HepG2 (cell line): Measurements from ENCODE around the gene POLRMT. TPM values are rescaled to one million over a fixed set of nuclear protein-coding genes. Genes with fewer than 3 reads are reported as not detected.

Experiments
- ATAC-seq: fragments of 200-7000 bp; cut with Tn5 transposase; 3 replicates; pipeline ENCODE4 v1.9.1; 2020; ENCODE audit warnings: mild to moderate bottlenecking, moderate library complexity
- BruUV-seq: library from RNA; stranded (reverse); fragments of 400-500 nt; replicated peaks from 2 replicates; lab custom pipeline; 2021; lab: Mats Ljungman, UMichigan
- CTCF ChIA-PET: fragments of 300-600 bp; formaldehyde crosslinking; extraction: SDS; loops from one replicate; lab custom pipeline; 2021; ENCODE audit warnings: low total read pairs, inconsistent platforms, low intra/inter-chr PET ratio; lab: Yijun Ruan, JAX
- POLR2A ChIA-PET: fragments of 350-600 bp; sonication (Branson Sonifier 250); formaldehyde crosslinking; loops from one replicate; lab custom pipeline; 2020; ENCODE audit warnings: antibody characterized with exemption, inconsistent platforms; lab: Yijun Ruan, JAX
- DNase-seq: peaks from one replicate; pipeline ENCODE4 v3.0.0-alpha.2; 2015; ENCODE audit warnings: low spot score
- FAIRE-seq: peaks from 3 replicates; lab custom pipeline; 2011; peaks lifted over from hg19 to GRCh38; lab: Jason Lieb, UNC
- H2AFZ ChIP-seq: one replicate; pipeline ENCODE4 v1.6.1; 2011; ENCODE audit warnings: low read length, inconsistent platforms
- H3K27ac ChIP-seq: fragments of 300-600 bp; 3 replicates; pipeline ENCODE4 v1.8.0; 2011; ENCODE audit warnings: mixed run types, mild to moderate bottlenecking, mixed read lengths, low read length, inconsistent platforms; ENCODE audit not compliant: insufficient read depth; ENCODE audit errors: extremely low read length
- H3K27me3 ChIP-seq, 2 experiments: fragments of 200-600 bp in 1 of 2; 2 replicates in 1 of 2; 3 replicates in 1 of 2; pipeline versions ENCODE4 v1.6.0 to v1.8.0; 2011; ENCODE audit warnings: low read length in 2 of 2, mild to moderate bottlenecking in 2 of 2, moderate library complexity in 2 of 2, inconsistent platforms in 1 of 2; ENCODE audit not compliant: insufficient read depth in 2 of 2, control insufficient read depth in 1 of 2
- H3K36me3 ChIP-seq, 2 experiments: fragments of 200-600 bp in 1 of 2; replicated peaks in 1 of 2; 2 replicates in 1 of 2; 3 replicates in 1 of 2; pipeline versions ENCODE4 v1.5.1 to v1.8.0; 2011; ENCODE audit warnings: low read length in 2 of 2, inconsistent platforms in 1 of 2; ENCODE audit not compliant: insufficient read depth in 2 of 2, control insufficient read depth in 1 of 2
- H3K4me1 ChIP-seq: 2 replicates; pipeline ENCODE4 v1.5.1; 2012; ENCODE audit warnings: low read length, inconsistent platforms; ENCODE audit not compliant: insufficient read depth
- H3K4me2 ChIP-seq: 2 replicates; pipeline ENCODE4 v1.6.0; 2011; ENCODE audit warnings: low read depth, low read length, inconsistent platforms
- H3K4me3 ChIP-seq, 3 experiments: fragments of 200-600 bp in 1 of 3; sonication (generic), shearing (Covaris generic) in 1 of 3; replicated peaks in 1 of 3; 2 replicates each; pipeline ENCODE4 v1.5.1; 2011 to 2016; ENCODE audit warnings: low read length in 3 of 3, inconsistent platforms in 2 of 3, low read depth in 2 of 3, mild to moderate bottlenecking in 2 of 3, control low read depth in 1 of 3, mixed read lengths in 1 of 3; ENCODE audit not compliant: insufficient read depth in 1 of 3
- H3K79me2 ChIP-seq: one replicate; pipeline ENCODE4 v1.6.1; 2011; ENCODE audit warnings: low read length, inconsistent platforms; ENCODE audit not compliant: insufficient read depth
- H3K9ac ChIP-seq: 2 replicates; pipeline ENCODE4 v1.6.0; 2011; ENCODE audit warnings: mild to moderate bottlenecking, low read depth, low read length, inconsistent platforms; ENCODE audit not compliant: insufficient read depth
- H3K9me3 ChIP-seq: 2 replicates; pipeline ENCODE4 v1.5.1; 2012; ENCODE audit warnings: mild to moderate bottlenecking, low read length
- H4K20me1 ChIP-seq: 2 replicates; pipeline ENCODE4 v1.6.0; 2011; ENCODE audit warnings: inconsistent platforms, mild to moderate bottlenecking, low read length, moderate library complexity; ENCODE audit not compliant: insufficient read depth
- CREB1 ChIP-seq, 2 experiments: fragments of 450-650 bp in 1 of 2; IDR thresholded peaks; 2 replicates each; pipeline ENCODE4 v1.6.1; 2016 to 2017; ENCODE audit warnings: control low read depth in 1 of 2, mild to moderate bottlenecking in 1 of 2, missing compliant biosample characterization in 1 of 2, missing genetic modification characterization in 1 of 2
- EEA1 ChIP-seq: sonication (generic); formaldehyde crosslinking; IDR thresholded peaks from 2 replicates; pipeline ENCODE4 v1.5.1; 2020; ENCODE audit warnings: mild to moderate bottlenecking, missing genetic modification reagents, borderline replicate concordance
- FOSL1 ChIP-seq: sonication (generic); formaldehyde crosslinking; IDR thresholded peaks from 2 replicates; pipeline ENCODE4 v1.9.0; 2021; ENCODE audit warnings: missing genetic modification reagents, borderline replicate concordance
- HCFC1 ChIP-seq: fragments of 150-350 bp; IDR thresholded peaks from 2 replicates; pipeline ENCODE4 v1.6.1; 2014; ENCODE audit warnings: low read depth, low read length
- KDM3A ChIP-seq: IDR thresholded peaks from 2 replicates; pipeline ENCODE4 v1.6.1; 2018; ENCODE audit warnings: low read depth, missing compliant biosample characterization
- MAF1 ChIP-seq: sonication (generic); formaldehyde crosslinking; IDR thresholded peaks from 2 replicates; pipeline ENCODE4 v1.5.0; 2020; ENCODE audit warnings: missing genetic modification reagents, borderline replicate concordance
- MTF2 ChIP-seq: sonication (generic); formaldehyde crosslinking; IDR thresholded peaks from 2 replicates; pipeline ENCODE4 v1.5.0; 2020; ENCODE audit warnings: missing genetic modification reagents, borderline replicate concordance
- NCOA2 ChIP-seq: sonication (generic); formaldehyde crosslinking; IDR thresholded peaks from 2 replicates; pipeline ENCODE4 v1.8.0; 2022; ENCODE audit warnings: inconsistent platforms
- NCOR1 ChIP-seq: fragments of 200-600 bp; sonication (generic); IDR thresholded peaks from 2 replicates; pipeline ENCODE4 v1.7.0; 2017; ENCODE audit warnings: antibody characterized with exemption, low read length, borderline replicate concordance
- NFKBIZ ChIP-seq: IDR thresholded peaks from 2 replicates; pipeline ENCODE4 v1.6.1; 2018; ENCODE audit warnings: missing genetic modification reagents, missing compliant biosample characterization
- TARDBP ChIP-seq: sonication (generic); formaldehyde crosslinking; IDR thresholded peaks from 2 replicates; pipeline ENCODE4 v1.8.0; 2022; ENCODE audit warnings: mild to moderate bottlenecking, missing genetic modification reagents
- TRIM24 ChIP-seq: sonication (generic); formaldehyde crosslinking; IDR thresholded peaks from 2 replicates; pipeline ENCODE4 v1.8.0; 2022; ENCODE audit warnings: mild to moderate bottlenecking, missing genetic modification reagents
- ZFYVE20 ChIP-seq: sonication (generic); formaldehyde crosslinking; IDR thresholded peaks from 2 replicates; pipeline ENCODE4 v1.8.0; 2023; ENCODE audit warnings: low read depth, mild to moderate bottlenecking, moderate library complexity, missing genetic modification reagents, borderline replicate concordance
- ZNF34 ChIP-seq: sonication (generic); formaldehyde crosslinking; IDR thresholded peaks from 2 replicates; pipeline ENCODE4 v1.4.0; 2020; ENCODE audit warnings: mild to moderate bottlenecking, missing genetic modification reagents, borderline replicate concordance
- ZNF451 ChIP-seq: sonication (generic); formaldehyde crosslinking; IDR thresholded peaks from 2 replicates; pipeline ENCODE4 v1.5.0; 2020; ENCODE audit warnings: mild to moderate bottlenecking, missing genetic modification reagents
- ZNF562 ChIP-seq: sonication (generic); formaldehyde crosslinking; IDR thresholded peaks from 2 replicates; pipeline ENCODE4 v1.8.0; 2022; ENCODE audit warnings: missing genetic modification reagents, borderline replicate concordance
- ZNF569 ChIP-seq: sonication (generic); formaldehyde crosslinking; IDR thresholded peaks from 2 replicates; pipeline ENCODE4 v1.5.0; 2020; ENCODE audit warnings: mild to moderate bottlenecking, missing genetic modification reagents, moderate library complexity, borderline replicate concordance
- WGBS: methylation state at CpG from one replicate; pipeline ENCODE4 v1.1.6; 2017; ENCODE audit warnings: low lambda C conversion rate; 5-methylcytosine and 5-hydroxymethylcytosine counted together
- in situ Hi-C: cut with HindIII; loops from 2 replicates; pipeline ENCODE4 v1.10.0; 2017; ENCODE audit warnings: low pct_unique_long_range_greater_than_20kb; ENCODE audit not compliant: extremely low pct_ligation_motif_present
- intact Hi-C: fragments of 100-400 bp; cut with micrococcal nuclease; formaldehyde crosslinking; loops from one replicate; pipeline ENCODE4 v1.10.0; 2022; ENCODE audit not compliant: unreplicated experiment
- polyA plus RNA-seq, 8 experiments: library from polyadenylated mRNA; depleted of rRNA in 3 of 8; stranded (reverse) in 7 of 8; unstranded in 1 of 8; fragments of >200 nt; fragmentation: Illumina TruSeq in 4 of 8; extraction: Trizol in 4 of 8; gene quantifications; 2 replicates each; pipeline versions ENCODE4 v1.2.1 to v1.2.3, GENCODE V29; 2011 to 2016; ENCODE audit warnings: low read depth in 4 of 8, missing spikeins in 1 of 8, mixed read lengths in 1 of 8; ENCODE audit not compliant: insufficient read depth in 1 of 8
- total RNA-seq, 5 experiments: library from RNA; depleted of rRNA; stranded (reverse); fragments of >200 nt; fragmentation: Illumina TruSeq; extraction: Trizol; gene quantifications; 2 replicates each; pipeline ENCODE4 v1.2.3, GENCODE V29; 2016; ENCODE audit warnings: low read depth in 1 of 5
- TF ChIP-seq, protein P1 (sequence below): sonication (generic); formaldehyde crosslinking; IDR thresholded peaks from 2 replicates; pipeline ENCODE4 v1.5.1; 2020; ENCODE audit warnings: mild to moderate bottlenecking, moderate library complexity, missing genetic modification reagents
- TF ChIP-seq, protein P2 (sequence below), 2 experiments: fragments of 450-650 bp in 1 of 2; sonication (generic) in 1 of 2; formaldehyde crosslinking; IDR thresholded peaks; 2 replicates each; pipeline versions ENCODE4 v1.5.0 to v1.8.0; 2020 to 2022; ENCODE audit warnings: mild to moderate bottlenecking in 1 of 2, missing genetic modification reagents in 1 of 2

The POLRMT gene
- total and polyA plus RNA-seq, 2 of the 13 experiments (the other 11 are each of a cell fraction or from before 2014, with no cell fraction given) = 78.0 to 101 TPM

DNA sequence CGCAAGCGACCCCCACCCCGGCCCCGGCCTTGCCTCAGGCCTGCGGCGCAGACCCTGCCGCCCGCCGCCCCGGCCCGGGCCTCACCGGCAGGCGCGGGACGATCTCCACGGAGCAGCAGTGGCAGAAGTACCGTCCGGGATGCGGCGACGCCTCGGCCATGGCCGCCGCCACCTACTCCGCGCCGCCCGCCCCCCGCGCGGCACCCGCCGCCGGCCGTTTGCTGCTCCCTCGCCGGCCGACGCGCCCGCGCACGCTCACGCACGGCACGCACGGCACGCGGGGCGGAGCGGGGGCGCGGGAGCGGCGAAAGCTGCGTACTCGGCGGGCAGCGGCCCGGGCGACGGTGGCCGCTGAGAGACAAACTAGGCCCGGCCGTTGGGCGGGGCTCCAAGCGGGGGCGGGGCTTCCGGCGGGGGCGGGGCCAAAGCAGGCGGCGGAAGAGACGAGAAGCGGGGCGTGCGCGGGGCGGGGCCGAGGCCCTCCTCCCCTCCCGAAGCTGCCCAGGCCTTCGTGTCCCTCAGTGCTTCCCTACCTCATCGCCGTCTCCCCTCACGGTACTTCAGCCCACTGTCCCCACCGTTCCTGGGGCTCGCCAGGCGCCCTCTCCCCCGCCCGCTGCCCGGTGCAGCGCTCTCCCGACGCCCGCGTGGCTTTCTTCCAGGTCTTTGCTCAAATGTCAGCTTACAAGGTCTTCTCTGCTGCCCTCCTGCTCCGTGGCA lies 29.8 kb upstream of the POLRMT start, which contains the start of gene RNF126:
Gene RNF126 (minus strand): TSS at position 253 of the 720 bp plus-strand sequence. CDS start 93 bp downstream, at position 160.
- peak within 1 kb of the TSS; percentile 76 to 99 (median 96) for H3K4me3 ChIP-seq
- DNase-seq (peak; percentile 73), FAIRE-seq (no peak), ATAC-seq (peak; percentile 24)
- BruUV-seq = no TSS peak
- peaks cover 1 to 9% of the 10 kb centered on the region in 2 experiments; a peak in 3 of 5 replicates for H3K36me3 ChIP-seq
- intact Hi-C loops = loop anchor here (1.0 to 10.0 kb wide), 3 partner anchors 71 to 262 kb away; partner anchors contain the start of genes ARID3A and HCN2
- peak within 1 kb of the TSS; percentile 83 for H3K4me2 ChIP-seq
- peaks cover 53% of the 10 kb centered on the region for H3K4me1 ChIP-seq
- WGBS = 32% methylated on average over 15 of the region's 97 CpGs
- H3K27ac ChIP-seq = peak within 1 kb of the TSS; percentile 96
- no peaks in the 10 kb centered on the region; the same call in 1 of the 2 replicates for H3K9me3 ChIP-seq
- peaks cover 48% of the 10 kb centered on the region for H3K79me2 ChIP-seq
- peak within 1 kb of the TSS; percentile 91 for H3K9ac ChIP-seq
- H4K20me1 ChIP-seq = peaks cover 34% of the 10 kb centered on the region
- H3K27me3 ChIP-seq = no peaks in the 10 kb centered on the region; a peak in 1 of 5 replicates
- in situ Hi-C loops = no loop called here
- ChIA-PET CTCF (interaction anchor here (1.7 kb wide), 1 partner anchor 71 kb away, joined by 8 read pairs; no protein-coding TSS in a partner anchor), POLR2A (interaction anchor here (0.5 to 1.7 kb wide), 18 partner anchors 12 to 197 kb away, joined by 3 to 11 read pairs (median 4); partner anchors contain the start of gene FSTL3)
- no peak within 1 kb of the TSS for H2AFZ ChIP-seq
- TF ChIP-seq NFKBIZ (CRISPR knock-in tag) = no peak
- 0 out of 2 replicates have a peak, but pooled peaks have one; percentile 34 for TF ChIP-seq ZNF562 (CRISPR knock-in tag)
- no peak for TF ChIP-seq TRIM24
- no peak for TF ChIP-seq FOSL1 (CRISPR knock-in tag)
- 0 out of 2 replicates have a peak, but pooled peaks have one; percentile 26 for TF ChIP-seq KDM3A
- TF ChIP-seq TARDBP (CRISPR knock-in tag) = no peak
- TF ChIP-seq NCOR1 = no peak
- no peak for TF ChIP-seq ZNF569 (CRISPR knock-in tag)
- no peak; the same call in 1 of the 2 replicates for TF ChIP-seq CREB1 (IDR thresholded peaks at IDR 0.05)
- TF ChIP-seq CREB1 (CRISPR knock-in tag; IDR thresholded peaks at IDR 0.05) = no peak
- peak; percentile 42; the same call in 1 of the 2 replicates for TF ChIP-seq HCFC1
- TF ChIP-seq ZNF451 (CRISPR knock-in tag) = no peak
- no peak for TF ChIP-seq EEA1
- no peak for TF ChIP-seq ZFYVE20 (CRISPR knock-in tag)
- TF ChIP-seq MTF2 (CRISPR knock-in tag) = no peak
- TF ChIP-seq, protein P1, sequence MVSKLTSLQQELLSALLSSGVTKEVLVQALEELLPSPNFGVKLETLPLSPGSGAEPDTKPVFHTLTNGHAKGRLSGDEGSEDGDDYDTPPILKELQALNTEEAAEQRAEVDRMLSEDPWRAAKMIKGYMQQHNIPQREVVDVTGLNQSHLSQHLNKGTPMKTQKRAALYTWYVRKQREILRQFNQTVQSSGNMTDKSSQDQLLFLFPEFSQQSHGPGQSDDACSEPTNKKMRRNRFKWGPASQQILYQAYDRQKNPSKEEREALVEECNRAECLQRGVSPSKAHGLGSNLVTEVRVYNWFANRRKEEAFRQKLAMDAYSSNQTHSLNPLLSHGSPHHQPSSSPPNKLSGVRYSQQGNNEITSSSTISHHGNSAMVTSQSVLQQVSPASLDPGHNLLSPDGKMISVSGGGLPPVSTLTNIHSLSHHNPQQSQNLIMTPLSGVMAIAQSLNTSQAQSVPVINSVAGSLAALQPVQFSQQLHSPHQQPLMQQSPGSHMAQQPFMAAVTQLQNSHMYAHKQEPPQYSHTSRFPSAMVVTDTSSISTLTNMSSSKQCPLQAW (CRISPR knock-in tag) = peak; percentile 39; the same call in 1 of the 2 replicates
- TF ChIP-seq, protein P2, sequence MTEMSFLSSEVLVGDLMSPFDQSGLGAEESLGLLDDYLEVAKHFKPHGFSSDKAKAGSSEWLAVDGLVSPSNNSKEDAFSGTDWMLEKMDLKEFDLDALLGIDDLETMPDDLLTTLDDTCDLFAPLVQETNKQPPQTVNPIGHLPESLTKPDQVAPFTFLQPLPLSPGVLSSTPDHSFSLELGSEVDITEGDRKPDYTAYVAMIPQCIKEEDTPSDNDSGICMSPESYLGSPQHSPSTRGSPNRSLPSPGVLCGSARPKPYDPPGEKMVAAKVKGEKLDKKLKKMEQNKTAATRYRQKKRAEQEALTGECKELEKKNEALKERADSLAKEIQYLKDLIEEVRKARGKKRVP (CRISPR knock-in tag; IDR thresholded peaks at IDR 0.05) = no peak
- no peak for TF ChIP-seq MAF1 (CRISPR knock-in tag)
- no peak for TF ChIP-seq ZNF34
- no peak; the same call in 1 of the 2 replicates for TF ChIP-seq NCOA2 (CRISPR knock-in tag)
